Activated T-helper 1 cell treated with anti-CD3 and anti-CD28 coated beads, Interleukin-12 subunit alpha, Interleukin-12 subunit beta, Interleukin-2, Interleukin-4 antibody, amounts not matched to agents 30 ng/mL and 10 ng/mL and 1 ng/mL, durations not matched to agents 14 hours and 24 hours and 36 hours (primary cell): Measurements from ENCODE around the gene HEYL. TPM values are rescaled to one million over a fixed set of nuclear protein-coding genes. Genes with fewer than 3 reads are reported as not detected.
A peak's percentile ranks its signal among the peaks of the same experiment; 100 is the strongest.
"Not testable (repeated sequence)": the region's sequence is repeated elsewhere in the genome, so short reads cannot be mapped to it uniquely, and the experiment has no call there.

Source experiments
- DNase-seq: peaks from one replicate; pipeline ENCODE4 v3.0.0; 2021; ENCODE audit warnings: low spot score
- H3K27ac Mint-ChIP-seq: one replicate; pipeline ENCODE4 v1.8.0; 2021; ENCODE audit warnings: mild to moderate bottlenecking, mixed read lengths
- H3K27me3 Mint-ChIP-seq: one replicate; pipeline ENCODE4 v1.8.0; 2022; ENCODE audit warnings: mild to moderate bottlenecking, moderate library complexity, mixed read lengths; ENCODE audit not compliant: insufficient read depth
- H3K36me3 Mint-ChIP-seq: one replicate; pipeline ENCODE4 v1.8.0; 2021; ENCODE audit warnings: low read depth, mixed read lengths
- H3K4me1 Mint-ChIP-seq: one replicate; pipeline ENCODE4 v1.8.0; 2021; ENCODE audit warnings: low read depth, mixed read lengths
- H3K4me3 Mint-ChIP-seq: one replicate; pipeline ENCODE4 v1.8.0; 2021; ENCODE audit warnings: mild to moderate bottlenecking, moderate library complexity, mixed read lengths
- H3K9me3 Mint-ChIP-seq: one replicate; pipeline ENCODE4 v1.8.0; 2021; ENCODE audit warnings: mixed read lengths
- intact Hi-C: fragments of 100-400 bp; cut with micrococcal nuclease; formaldehyde crosslinking; loops from one replicate; pipeline ENCODE4 v1.15.1; 2024
- total RNA-seq: library from RNA; stranded (reverse); gene quantifications from 2 replicates; pipeline ENCODE4 v1.2.3, GENCODE V29; 2022

HEYL gene
- total RNA-seq, 1 donor from 2014 or later: 0.10 TPM

DNA sequence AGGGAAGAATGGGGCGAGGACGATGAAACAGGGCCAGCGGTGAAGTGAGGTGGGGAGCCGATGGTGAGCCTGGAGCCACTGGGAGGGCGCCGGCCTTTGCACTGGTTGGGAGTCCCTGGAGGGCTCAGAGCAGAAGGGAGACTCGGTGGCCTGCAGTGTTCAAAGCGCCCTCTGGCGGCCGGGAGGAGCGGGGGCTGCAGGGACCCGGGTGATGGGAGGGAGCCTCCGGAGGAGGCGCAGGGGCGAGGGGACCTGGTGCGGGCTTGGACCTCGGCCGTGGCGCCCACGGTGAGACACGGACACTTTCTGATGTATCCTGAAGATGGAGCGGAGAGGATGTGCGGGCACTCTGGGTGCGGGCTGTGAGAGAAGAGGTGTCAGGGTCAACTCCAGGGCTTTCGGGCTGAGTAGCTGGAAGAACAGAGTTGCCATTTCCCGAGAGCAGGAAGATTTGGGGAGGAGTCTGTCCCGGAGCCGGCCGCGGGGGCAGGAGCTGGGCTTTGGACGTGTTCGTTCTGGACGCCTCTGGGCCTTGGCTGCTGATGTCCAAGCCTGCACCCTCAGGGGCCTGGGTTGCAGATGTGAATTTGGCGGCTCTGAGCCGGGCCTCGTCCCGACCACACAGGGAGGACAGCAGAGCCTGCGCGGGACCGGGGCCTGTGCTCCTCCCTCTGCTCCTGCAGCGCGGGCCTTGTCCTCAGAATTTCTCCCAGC is 29.7 kb downstream of the HEYL start:
- Mint-ChIP-seq H3K27me3 (no peaks in the 10 kb centered on the region), H3K9me3 (no peaks in the 10 kb centered on the region), H3K4me3 (no peak overlapping the region), H3K27ac (no peak overlapping the region), H3K4me1 (peaks cover 10% of the 10 kb centered on the region), H3K36me3 (no peaks in the 10 kb centered on the region)
- peak; percentile 67 for DNase-seq
- intact Hi-C loops: loop anchor here (1.0 kb wide), 1 partner anchor 511 kb away; no protein-coding TSS in a partner anchor

DNA sequence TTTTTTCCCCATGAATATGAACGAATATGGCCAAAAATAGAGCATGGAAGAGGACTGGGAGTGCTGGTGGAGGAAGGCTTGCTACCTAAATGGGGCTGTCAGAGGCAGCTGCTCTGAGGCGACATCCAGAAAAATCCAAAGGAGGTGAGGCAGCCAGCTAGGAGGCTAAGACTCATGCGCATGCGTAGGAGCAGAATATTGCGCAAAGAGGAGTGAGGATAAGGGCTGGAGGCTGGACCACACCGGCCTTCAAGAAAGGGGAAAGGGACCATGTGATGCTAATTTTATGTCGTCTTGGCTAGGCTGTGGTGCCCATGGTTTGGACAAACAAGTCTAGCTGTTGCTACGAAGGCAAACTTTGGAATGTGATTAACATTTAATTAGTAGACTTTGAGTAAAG is 30.5 kb downstream of the HEYL start:
- intact Hi-C loops: loop anchor here (1.0 kb wide), 1 partner anchor 511 kb away; no protein-coding TSS in a partner anchor
- H3K27me3 Mint-ChIP-seq: no peaks in the 10 kb centered on the region
- peaks cover 10% of the 10 kb centered on the region for H3K4me1 Mint-ChIP-seq
- H3K9me3 Mint-ChIP-seq: no peaks in the 10 kb centered on the region
- H3K27ac Mint-ChIP-seq: no peak overlapping the region
- no peaks in the 10 kb centered on the region for H3K36me3 Mint-ChIP-seq
- H3K4me3 Mint-ChIP-seq: no peak overlapping the region
- no peak for DNase-seq

DNA sequence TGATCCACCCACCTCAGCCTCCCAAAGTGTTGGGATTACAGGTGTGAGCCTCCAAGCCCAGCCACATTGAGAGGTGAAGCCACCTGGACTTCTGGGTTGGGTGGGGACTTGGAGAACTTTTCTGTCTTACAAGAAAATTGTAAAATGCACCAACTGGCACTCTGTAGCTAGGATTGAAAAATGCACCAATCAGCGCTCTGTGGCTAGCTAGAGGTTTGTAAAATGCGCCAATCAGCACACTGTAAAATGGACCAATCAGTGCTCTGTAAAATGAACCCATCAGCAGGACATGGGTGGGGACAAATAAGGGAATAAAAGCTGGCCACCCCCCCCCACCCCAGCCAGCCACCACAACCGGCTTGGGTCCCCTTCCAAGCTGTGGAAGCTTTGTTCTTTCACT is 35.8 kb downstream of the HEYL start:
- H3K27ac Mint-ChIP-seq, H3K4me3 Mint-ChIP-seq, H3K27me3 Mint-ChIP-seq, DNase-seq, intact Hi-C loops, H3K36me3 Mint-ChIP-seq, H3K9me3 Mint-ChIP-seq, H3K4me1 Mint-ChIP-seq: not testable (repeated sequence)

DNA sequence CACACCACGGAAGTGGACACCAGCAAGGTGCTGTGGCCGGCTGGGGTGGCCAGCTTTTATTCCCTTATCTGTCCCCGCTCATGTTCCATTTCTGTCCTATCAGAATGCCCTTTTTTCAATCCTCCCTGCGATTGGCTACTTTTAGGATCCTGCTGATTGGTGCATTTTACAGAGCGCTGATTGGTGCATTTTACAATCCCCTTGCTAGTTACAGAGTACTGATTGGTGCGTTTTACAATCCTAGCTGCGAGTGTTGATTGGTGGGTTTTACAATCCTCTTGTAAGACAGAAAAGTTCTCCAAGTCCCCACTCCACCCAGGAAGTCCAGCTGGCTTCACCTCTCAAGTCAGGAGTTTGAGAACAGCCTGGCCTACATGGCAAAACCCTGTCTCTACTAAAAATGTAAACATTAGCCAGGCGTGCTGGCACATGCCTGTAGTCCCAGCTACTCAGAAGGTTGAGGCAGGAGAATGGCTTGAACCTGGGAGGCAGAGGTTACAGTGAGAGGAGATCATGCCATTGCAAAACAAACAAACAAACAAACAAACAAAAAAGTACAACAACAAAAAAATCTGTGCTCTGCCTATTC is 37.7 kb downstream of the HEYL start:
- peaks cover 20% of the 10 kb centered on the region for H3K4me1 Mint-ChIP-seq
- H3K9me3 Mint-ChIP-seq, H3K27me3 Mint-ChIP-seq, intact Hi-C loops, DNase-seq, H3K27ac Mint-ChIP-seq, H3K4me3 Mint-ChIP-seq, H3K36me3 Mint-ChIP-seq: not testable (repeated sequence)

DNA sequence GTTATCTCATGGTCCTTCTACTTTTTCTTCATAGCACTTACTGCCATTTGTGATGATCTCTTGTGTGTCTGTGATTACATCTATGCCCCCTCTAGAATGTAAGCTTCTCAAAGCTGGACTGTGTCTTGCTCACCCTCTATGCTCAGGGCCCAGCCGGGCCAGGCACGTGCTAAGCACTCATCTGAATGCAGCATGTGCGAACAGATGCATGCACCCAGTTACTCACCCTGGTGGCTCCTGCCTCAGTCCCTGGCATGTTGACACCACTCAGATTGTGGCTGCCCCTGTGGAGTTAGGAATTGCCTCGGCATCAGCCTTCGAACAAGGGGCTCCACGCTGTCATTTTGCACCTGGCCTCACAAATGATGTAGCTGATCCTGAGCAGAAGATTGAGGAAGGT is 43.3 kb downstream of the HEYL start:
- no peak overlapping the region for H3K4me3 Mint-ChIP-seq
- no peaks in the 10 kb centered on the region for H3K9me3 Mint-ChIP-seq

DNA sequence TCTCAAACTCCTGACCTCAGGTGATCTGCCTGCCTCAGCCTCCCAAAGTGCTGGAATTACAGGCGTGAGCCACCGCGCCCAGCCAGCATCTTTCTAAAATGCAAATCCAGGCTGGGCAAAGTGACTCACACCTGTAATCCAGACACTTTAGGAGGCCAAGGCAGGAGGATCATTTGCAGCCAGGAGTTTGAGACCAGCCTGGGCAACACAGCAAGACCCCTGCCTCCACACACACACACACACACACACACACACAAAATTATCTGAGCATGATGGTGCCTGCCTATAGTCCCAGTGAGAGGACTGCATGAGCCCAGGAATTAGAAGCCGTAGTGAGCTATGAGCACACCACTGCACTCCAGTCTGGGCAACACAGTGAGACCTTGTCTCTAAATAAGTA is 46.1 kb downstream of the HEYL start:
- H3K36me3 Mint-ChIP-seq: no peaks in the 10 kb centered on the region
- no peaks in the 10 kb centered on the region for H3K9me3 Mint-ChIP-seq
- peaks cover 2% of the 10 kb centered on the region for H3K27me3 Mint-ChIP-seq
- peaks cover 11% of the 10 kb centered on the region for H3K4me1 Mint-ChIP-seq
- H3K27ac Mint-ChIP-seq: no peak overlapping the region
- intact Hi-C loops: no loop called here
- H3K4me3 Mint-ChIP-seq: no peak overlapping the region
- no peak for DNase-seq

More for the DNA sequence above, 43.3 kb downstream of the HEYL start:
- Mint-ChIP-seq H3K27ac (no peak overlapping the region), H3K4me1 (peaks cover 15% of the 10 kb centered on the region), H3K36me3 (no peaks in the 10 kb centered on the region), H3K27me3 (peaks cover 2% of the 10 kb centered on the region)
- intact Hi-C loops: no loop called here
- no peak for DNase-seq

DNA sequence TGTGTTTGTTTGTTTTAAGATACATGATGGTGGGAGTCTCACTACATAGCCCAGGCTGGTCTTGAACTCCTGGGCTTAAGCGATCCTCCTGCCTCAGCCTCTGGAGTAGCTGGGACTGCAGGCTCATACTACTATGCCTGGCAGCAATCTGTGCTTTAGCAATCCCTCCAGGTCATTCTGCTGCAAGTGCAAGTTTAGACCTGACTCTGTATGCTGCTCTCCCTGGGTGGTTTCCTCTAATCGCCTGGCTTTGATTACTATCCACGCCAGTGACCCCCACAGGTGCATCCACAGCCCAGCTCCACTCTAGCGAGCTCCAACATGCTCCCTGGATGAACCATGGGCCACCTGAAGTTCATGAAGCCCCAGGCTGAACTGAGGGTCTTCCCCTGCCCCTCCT is 47.4 kb downstream of the HEYL start:
- no peaks in the 10 kb centered on the region for H3K4me1 Mint-ChIP-seq
- no peaks in the 10 kb centered on the region for H3K36me3 Mint-ChIP-seq
- no peak overlapping the region for H3K4me3 Mint-ChIP-seq
- peaks cover 2% of the 10 kb centered on the region for H3K27me3 Mint-ChIP-seq
- H3K27ac Mint-ChIP-seq: no peak overlapping the region
- intact Hi-C loops: no loop called here
- H3K9me3 Mint-ChIP-seq: no peaks in the 10 kb centered on the region
- no peak for DNase-seq

DNA sequence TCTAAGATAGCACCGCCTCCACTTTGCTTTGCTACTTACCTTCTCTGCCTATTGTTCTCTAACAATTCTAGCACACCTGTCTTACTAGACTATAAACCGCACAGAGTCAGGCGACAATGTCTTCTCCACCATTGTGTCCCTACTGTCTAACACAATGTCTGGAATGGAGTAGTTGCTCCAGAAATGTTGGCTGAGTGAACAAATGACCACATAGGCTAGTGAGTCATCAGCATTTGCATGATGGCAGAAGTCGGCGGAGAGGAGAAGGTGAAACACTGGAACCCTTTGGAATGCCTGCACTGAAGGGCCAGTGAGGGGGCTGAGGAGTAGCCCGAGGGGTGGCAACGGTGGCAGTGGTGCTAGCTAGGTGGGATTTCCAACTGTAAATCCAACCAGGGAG is 48.9 kb downstream of the HEYL start:
- intact Hi-C loops: no loop called here
- H3K27me3 Mint-ChIP-seq: peaks cover 2% of the 10 kb centered on the region
- no peak overlapping the region for H3K27ac Mint-ChIP-seq
- no peak for DNase-seq
- no peaks in the 10 kb centered on the region for H3K4me1 Mint-ChIP-seq
- no peaks in the 10 kb centered on the region for H3K9me3 Mint-ChIP-seq
- H3K4me3 Mint-ChIP-seq: no peak overlapping the region
- H3K36me3 Mint-ChIP-seq: no peaks in the 10 kb centered on the region

DNA sequence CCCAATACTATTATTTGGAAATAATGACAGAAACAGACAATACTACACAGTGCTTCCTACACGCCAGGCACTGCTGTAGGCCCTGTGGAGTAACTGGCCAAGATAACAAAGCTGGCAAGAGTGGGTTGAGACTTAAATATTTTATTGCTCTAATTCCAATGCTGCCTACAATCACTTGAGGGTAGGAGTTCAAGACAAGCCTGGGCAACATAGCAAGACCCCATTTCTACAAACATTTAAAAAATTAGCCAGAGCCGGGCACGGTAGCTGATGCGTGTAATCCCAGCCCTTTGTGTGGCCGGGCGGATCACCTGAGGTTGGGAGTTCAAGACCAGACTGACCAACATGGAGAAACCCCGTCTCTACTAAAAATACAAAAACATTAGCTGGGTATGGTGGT is 53.5 kb downstream of the HEYL start:
- Mint-ChIP-seq H3K27me3 (no peaks in the 10 kb centered on the region), H3K27ac (no peak overlapping the region), H3K4me1 (peaks cover 10% of the 10 kb centered on the region), H3K36me3 (no peaks in the 10 kb centered on the region), H3K9me3 (no peaks in the 10 kb centered on the region), H3K4me3 (no peak overlapping the region)
- intact Hi-C loops: no loop called here
- no peak for DNase-seq

DNA sequence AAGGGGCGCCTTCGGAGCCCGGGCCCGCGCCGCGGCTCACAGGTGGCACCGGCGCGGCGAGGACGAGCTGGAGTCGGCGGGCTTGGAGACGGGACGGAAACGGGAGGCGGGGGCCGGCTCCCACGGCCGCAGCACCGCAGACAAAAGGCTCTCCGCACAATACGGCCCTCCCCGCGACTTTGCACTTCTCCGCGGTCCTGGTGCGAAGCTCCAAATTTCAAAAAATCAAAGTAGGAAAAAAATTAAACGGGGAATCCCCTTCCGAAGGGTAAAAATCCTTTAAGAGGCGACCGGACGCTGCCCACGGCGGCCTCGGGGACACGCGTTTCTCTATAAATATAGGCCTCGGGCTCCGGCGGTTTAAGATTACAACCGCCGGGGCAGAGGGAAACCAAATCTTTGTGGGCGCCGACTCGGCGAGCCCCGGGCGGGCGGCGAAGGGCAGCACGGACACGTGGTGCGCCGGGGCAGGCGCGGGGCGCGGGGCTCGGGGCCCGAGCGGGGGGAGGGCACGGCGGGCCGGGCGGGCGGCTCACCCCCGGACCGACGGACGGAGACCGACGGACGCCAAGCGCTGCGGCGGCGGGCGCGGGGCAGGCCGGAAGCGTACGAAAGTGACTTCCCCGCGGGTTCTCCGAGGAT is 63.3 kb downstream of the HEYL start:
- peak; percentile 29 for DNase-seq
- H3K27me3 Mint-ChIP-seq: no peaks in the 10 kb centered on the region
- intact Hi-C loops: loop anchor here (1.0 to 5.0 kb wide), 4 partner anchors 17 to 389 kb away; partner anchors contain the start of gene PPIE
- H3K4me3 Mint-ChIP-seq: peak overlapping the region; percentile 93
- peaks cover 41% of the 10 kb centered on the region for H3K4me1 Mint-ChIP-seq
- H3K9me3 Mint-ChIP-seq: no peaks in the 10 kb centered on the region
- peaks cover 40% of the 10 kb centered on the region for H3K36me3 Mint-ChIP-seq
- H3K27ac Mint-ChIP-seq: peak overlapping the region; percentile 91

DNA sequence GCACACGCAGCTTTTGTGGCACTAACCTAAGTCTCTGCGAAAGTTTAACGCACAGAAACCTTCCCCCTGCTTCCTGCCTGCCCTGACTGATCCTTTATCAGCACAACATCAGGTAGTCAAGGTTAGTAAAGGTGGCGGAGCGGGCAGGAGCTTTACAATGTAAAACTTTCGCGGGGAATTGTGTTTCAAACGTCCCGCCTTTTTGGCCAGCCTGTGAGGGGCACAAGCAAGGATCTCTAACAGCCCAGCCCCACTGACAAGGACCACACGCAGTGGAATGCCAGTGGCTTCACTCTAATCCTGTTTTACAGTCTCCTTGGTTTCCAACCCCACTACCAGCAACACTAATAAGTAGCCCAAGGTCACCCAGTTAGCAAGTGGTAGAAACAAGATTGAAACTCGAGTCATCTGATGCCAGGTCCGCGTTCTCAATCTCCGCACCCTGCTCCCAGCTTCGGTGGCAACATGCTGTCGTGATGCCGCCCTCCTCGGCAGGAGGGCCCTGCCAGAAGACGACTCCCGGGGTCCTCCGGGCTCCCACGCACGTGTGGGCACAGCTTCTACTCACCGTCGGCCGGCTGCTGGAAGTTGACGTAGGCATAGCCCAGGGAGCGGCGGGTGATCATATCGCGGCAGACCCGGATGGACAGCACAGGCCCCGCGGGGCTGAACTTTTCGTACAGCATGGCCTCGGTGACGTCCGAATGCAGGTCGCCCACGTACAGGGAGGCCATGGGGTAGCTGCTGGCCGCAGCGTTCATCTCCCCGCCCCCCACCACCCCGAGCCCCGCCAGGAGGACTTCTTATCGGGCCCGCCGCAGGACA is 64.0 kb downstream of the HEYL start:
- peak; percentile 33 for DNase-seq
- no peaks in the 10 kb centered on the region for H3K9me3 Mint-ChIP-seq
- intact Hi-C loops: loop anchor here (1.0 to 5.0 kb wide), 5 partner anchors 17 to 388 kb away; partner anchors contain the start of gene PPIE
- H3K27ac Mint-ChIP-seq: peak overlapping the region; percentile 85
- H3K4me3 Mint-ChIP-seq: peak overlapping the region; percentile 93
- H3K36me3 Mint-ChIP-seq: peaks cover 45% of the 10 kb centered on the region
- H3K27me3 Mint-ChIP-seq: no peaks in the 10 kb centered on the region
- H3K4me1 Mint-ChIP-seq: peaks cover 49% of the 10 kb centered on the region

DNA sequence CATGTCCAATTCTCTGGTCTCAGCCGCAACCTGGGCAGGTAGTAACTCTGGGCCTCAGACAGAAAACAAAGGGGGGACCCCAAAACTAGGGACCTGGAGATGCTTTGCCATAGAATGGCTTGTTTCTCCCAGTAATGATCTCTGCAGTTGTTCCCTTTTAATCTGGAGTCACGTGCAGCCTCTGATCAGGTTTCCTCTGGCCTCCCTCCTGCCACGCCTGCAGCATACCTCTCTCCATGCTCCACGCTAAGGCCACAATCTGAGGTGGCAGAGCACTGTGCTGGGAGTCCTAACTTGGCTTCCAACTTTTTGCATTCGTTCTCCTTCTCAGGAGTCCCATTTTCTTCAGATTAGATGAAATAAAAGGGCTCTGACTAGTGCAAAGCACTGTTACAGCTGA is 64.8 kb downstream of the HEYL start:
- peak overlapping the region; percentile 93 for H3K4me3 Mint-ChIP-seq
- no peak for DNase-seq

More for the DNA sequence above, 64.8 kb downstream of the HEYL start:
- Mint-ChIP-seq H3K9me3 (no peaks in the 10 kb centered on the region), H3K36me3 (peaks cover 50% of the 10 kb centered on the region), H3K27me3 (no peaks in the 10 kb centered on the region), H3K27ac (peak overlapping the region; percentile 85), H3K4me1 (peaks cover 50% of the 10 kb centered on the region)
- intact Hi-C loops: loop anchor here (2.0 to 5.0 kb wide), 2 partner anchors 24 to 387 kb away; no protein-coding TSS in a partner anchor
